SK-N-SH (cell line): ENCODE data around the gene CCDC122. TPM values are rescaled to one million over a fixed set of nuclear protein-coding genes. Genes with fewer than 3 reads are reported as not detected.

ENCODE experiments used
- CTCF ChIA-PET: fragments of 300-600, 350-600 bp; formaldehyde crosslinking; extraction: SDS; loops from one replicate; lab custom pipeline; 2021; lab: Yijun Ruan, JAX
- POLR2A ChIA-PET: fragments of 350-600 bp; sonication (Branson Sonifier 250); formaldehyde crosslinking; extraction: SDS; loops from one replicate; lab custom pipeline; 2020; ENCODE audit warnings: antibody characterized with exemption, inconsistent platforms; lab: Yijun Ruan, JAX
- DNase-seq: peaks from one replicate; pipeline ENCODE4 v3.0.0; 2012
- H2AFZ ChIP-seq: fragments of 200-600 bp; sonication (generic); 2 replicates; pipeline ENCODE4 v1.8.1; 2016; ENCODE audit warnings: antibody characterized with exemption, mild to moderate bottlenecking, low read depth
- H3F3A ChIP-seq: fragments of 200-600 bp; sonication (generic); replicated peaks from 2 replicates; pipeline ENCODE3; 2016; ENCODE audit warnings: antibody characterized with exemption, mild to moderate bottlenecking; ENCODE audit not compliant: insufficient read depth
- H3K27ac ChIP-seq, 2 experiments: fragments of 200-500 bp in 1 of 2; fragments of 200-600 bp in 1 of 2; sonication (Bioruptor generic) in 1 of 2; sonication (generic), shearing (Covaris generic) in 1 of 2; 2 replicates each; pipeline versions ENCODE4 v1.5.1 to v1.6.1; 2014 to 2016; ENCODE audit warnings: low read depth in 2 of 2, inconsistent platforms in 1 of 2, low read length in 1 of 2, mild to moderate bottlenecking in 1 of 2, mixed read lengths in 1 of 2
- H3K27me3 ChIP-seq: fragments of 200-600 bp; sonication (generic), shearing (Covaris generic); 2 replicates; pipeline ENCODE4 v1.6.1; 2016; ENCODE audit warnings: mixed run types; ENCODE audit not compliant: insufficient read depth
- H3K36me3 ChIP-seq, 2 experiments: fragments of 200-500 bp in 1 of 2; fragments of 200-600 bp in 1 of 2; sonication (Bioruptor generic) in 1 of 2; sonication (generic) in 1 of 2; replicated peaks in 1 of 2; 2 replicates each; pipeline versions ENCODE3 to v1.5.1; 2014 to 2016; ENCODE audit warnings: low read length in 1 of 2, mild to moderate bottlenecking in 1 of 2; ENCODE audit not compliant: insufficient read depth in 2 of 2, control insufficient read depth in 1 of 2
- H3K4me1 ChIP-seq, 2 experiments: fragments of 200-500 bp in 1 of 2; fragments of 200-600 bp in 1 of 2; sonication (Bioruptor generic) in 1 of 2; sonication (generic), shearing (Covaris generic) in 1 of 2; 2 replicates each; pipeline versions ENCODE4 v1.5.1 to v1.6.1; 2014 to 2016; ENCODE audit warnings: low read depth in 1 of 2, low read length in 1 of 2, mixed run types in 1 of 2; ENCODE audit not compliant: insufficient read depth in 2 of 2, control insufficient read depth in 1 of 2
- H3K4me2 ChIP-seq: fragments of 200-600 bp; sonication (generic), shearing (Covaris generic); 2 replicates; pipeline ENCODE4 v1.6.1; 2017; ENCODE audit warnings: mixed run types
- H3K4me3 ChIP-seq, 2 experiments: fragments of 200-500 bp in 1 of 2; fragments of 200-600 bp in 1 of 2; sonication (Bioruptor generic) in 1 of 2; sonication (generic), shearing (Covaris generic) in 1 of 2; 2 replicates each; pipeline versions ENCODE4 v1.5.1 to v1.8.1; 2014 to 2016; ENCODE audit warnings: low read depth in 2 of 2, inconsistent platforms in 1 of 2, low read length in 1 of 2, mild to moderate bottlenecking in 1 of 2, mixed read lengths in 1 of 2, moderate library complexity in 1 of 2
- H3K79me2 ChIP-seq: fragments of 200-600 bp; sonication (generic); 2 replicates; pipeline ENCODE4 v1.8.1; 2017; ENCODE audit warnings: mild to moderate bottlenecking; ENCODE audit not compliant: insufficient read depth
- H3K9ac ChIP-seq: fragments of 200-600 bp; sonication (generic); 2 replicates; pipeline ENCODE4 v1.6.1; 2017; ENCODE audit warnings: mixed run types
- H3K9me2 ChIP-seq: fragments of 200-600 bp; sonication (generic); 2 replicates; pipeline ENCODE4 v1.6.1; 2017; ENCODE audit warnings: mixed run types
- H3K9me3 ChIP-seq: fragments of 200-600 bp; sonication (generic); 2 replicates; pipeline ENCODE4 v1.6.1; 2017; ENCODE audit warnings: mixed run types, mild to moderate bottlenecking, moderate library complexity
- H4K20me1 ChIP-seq: fragments of 200-600 bp; sonication (generic); 2 replicates; pipeline ENCODE4 v1.6.1; 2017; ENCODE audit warnings: mild to moderate bottlenecking, mixed run types; ENCODE audit not compliant: insufficient read depth
- ELF1 ChIP-seq: IDR thresholded peaks from 2 replicates; pipeline ENCODE4 v1.4.0; 2012
- FOXJ3 ChIP-seq: sonication (generic); formaldehyde crosslinking; IDR thresholded peaks from 2 replicates; pipeline ENCODE4 v1.5.1; 2020; ENCODE audit warnings: mild to moderate bottlenecking, missing genetic modification reagents
- FOXM1 ChIP-seq: IDR thresholded peaks from 2 replicates; pipeline ENCODE4 v1.4.0; 2012; ENCODE audit warnings: low read depth, mild to moderate bottlenecking
- GABPA ChIP-seq: IDR thresholded peaks from 2 replicates; pipeline ENCODE4 v1.4.0; 2012; ENCODE audit warnings: low read depth, mild to moderate bottlenecking
- JUND ChIP-seq: IDR thresholded peaks from 2 replicates; pipeline ENCODE4 v1.4.0; 2012
- MAX ChIP-seq: IDR thresholded peaks from 2 replicates; pipeline ENCODE4 v1.4.0; 2012; ENCODE audit warnings: low read depth
- MEF2A ChIP-seq: IDR thresholded peaks from 2 replicates; pipeline ENCODE4 v1.4.0; 2012; ENCODE audit warnings: low read depth, borderline replicate concordance
- POLR2AphosphoS5 ChIP-seq: IDR thresholded peaks from 2 replicates; pipeline ENCODE4 v1.6.1; 2012; ENCODE audit warnings: low read depth, low read length
- RFX5 ChIP-seq: IDR thresholded peaks from 2 replicates; pipeline ENCODE4 v1.6.1; 2012; ENCODE audit warnings: mild to moderate bottlenecking, improper control_type of control experiment, low read length
- SIN3A ChIP-seq: IDR thresholded peaks from 2 replicates; pipeline ENCODE4 v1.6.1; 2012; ENCODE audit warnings: low read depth, mild to moderate bottlenecking, low read length, moderate library complexity, borderline replicate concordance
- TEAD4 ChIP-seq: IDR thresholded peaks from 2 replicates; pipeline ENCODE4 v1.4.0; 2012; ENCODE audit warnings: mild to moderate bottlenecking, borderline replicate concordance; ENCODE audit not compliant: insufficient read depth
- USF1 ChIP-seq: IDR thresholded peaks from 2 replicates; pipeline ENCODE4 v1.4.0; 2012; ENCODE audit warnings: low read depth, borderline replicate concordance
- WGBS: methylation state at CpG from one replicate; pipeline ENCODE4 v1.1.6; 2017; ENCODE audit warnings: low lambda C conversion rate; 5-methylcytosine and 5-hydroxymethylcytosine counted together
- polyA plus RNA-seq, 3 experiments: library from polyadenylated mRNA; depleted of rRNA; stranded (reverse); fragments of >200 nt; gene quantifications; 2 replicates each; pipeline ENCODE4 v1.2.3, GENCODE V29; 2012
- TF ChIP-seq, protein P1 (sequence below): fragments of 200-600 bp; sonication (generic); IDR thresholded peaks from 2 replicates; pipeline ENCODE4 v1.6.1; 2017; ENCODE audit warnings: antibody characterized with exemption, mild to moderate bottlenecking, moderate library complexity
- TF ChIP-seq, protein P2 (sequence below): IDR thresholded peaks from 2 replicates; pipeline ENCODE4 v1.4.0; 2012; ENCODE audit warnings: low read depth, borderline replicate concordance

Gene CCDC122
- polyA plus RNA-seq, 1 of the 3 experiments (the other 2 are of a cell fraction) = 1.4 TPM

- ChIA-PET CTCF (interaction anchor here (1.3 to 2.9 kb wide), 2 partner anchors 25 to 76 kb away, joined by 3 to 10 read pairs; no protein-coding TSS in a partner anchor), POLR2A (no interaction called here)
- H3K79me2 ChIP-seq = peaks cover 20% of the 10 kb centered on the region
- TF ChIP-seq SIN3A = no peak
- no peak for TF ChIP-seq FOXJ3 (CRISPR knock-in tag)
- TF ChIP-seq USF1 = no peak
- TF ChIP-seq, protein P1, sequence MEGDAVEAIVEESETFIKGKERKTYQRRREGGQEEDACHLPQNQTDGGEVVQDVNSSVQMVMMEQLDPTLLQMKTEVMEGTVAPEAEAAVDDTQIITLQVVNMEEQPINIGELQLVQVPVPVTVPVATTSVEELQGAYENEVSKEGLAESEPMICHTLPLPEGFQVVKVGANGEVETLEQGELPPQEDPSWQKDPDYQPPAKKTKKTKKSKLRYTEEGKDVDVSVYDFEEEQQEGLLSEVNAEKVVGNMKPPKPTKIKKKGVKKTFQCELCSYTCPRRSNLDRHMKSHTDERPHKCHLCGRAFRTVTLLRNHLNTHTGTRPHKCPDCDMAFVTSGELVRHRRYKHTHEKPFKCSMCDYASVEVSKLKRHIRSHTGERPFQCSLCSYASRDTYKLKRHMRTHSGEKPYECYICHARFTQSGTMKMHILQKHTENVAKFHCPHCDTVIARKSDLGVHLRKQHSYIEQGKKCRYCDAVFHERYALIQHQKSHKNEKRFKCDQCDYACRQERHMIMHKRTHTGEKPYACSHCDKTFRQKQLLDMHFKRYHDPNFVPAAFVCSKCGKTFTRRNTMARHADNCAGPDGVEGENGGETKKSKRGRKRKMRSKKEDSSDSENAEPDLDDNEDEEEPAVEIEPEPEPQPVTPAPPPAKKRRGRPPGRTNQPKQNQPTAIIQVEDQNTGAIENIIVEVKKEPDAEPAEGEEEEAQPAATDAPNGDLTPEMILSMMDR = no peak
- no peak for TF ChIP-seq GABPA
- TF ChIP-seq, protein P2, sequence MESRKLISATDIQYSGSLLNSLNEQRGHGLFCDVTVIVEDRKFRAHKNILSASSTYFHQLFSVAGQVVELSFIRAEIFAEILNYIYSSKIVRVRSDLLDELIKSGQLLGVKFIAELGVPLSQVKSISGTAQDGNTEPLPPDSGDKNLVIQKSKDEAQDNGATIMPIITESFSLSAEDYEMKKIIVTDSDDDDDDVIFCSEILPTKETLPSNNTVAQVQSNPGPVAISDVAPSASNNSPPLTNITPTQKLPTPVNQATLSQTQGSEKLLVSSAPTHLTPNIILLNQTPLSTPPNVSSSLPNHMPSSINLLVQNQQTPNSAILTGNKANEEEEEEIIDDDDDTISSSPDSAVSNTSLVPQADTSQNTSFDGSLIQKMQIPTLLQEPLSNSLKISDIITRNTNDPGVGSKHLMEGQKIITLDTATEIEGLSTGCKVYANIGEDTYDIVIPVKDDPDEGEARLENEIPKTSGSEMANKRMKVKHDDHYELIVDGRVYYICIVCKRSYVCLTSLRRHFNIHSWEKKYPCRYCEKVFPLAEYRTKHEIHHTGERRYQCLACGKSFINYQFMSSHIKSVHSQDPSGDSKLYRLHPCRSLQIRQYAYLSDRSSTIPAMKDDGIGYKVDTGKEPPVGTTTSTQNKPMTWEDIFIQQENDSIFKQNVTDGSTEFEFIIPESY = no peak
- TF ChIP-seq TEAD4 = no peak
- TF ChIP-seq ELF1 = no peak
- TF ChIP-seq MAX = no peak
- no peak overlapping the region for H2AFZ ChIP-seq
- H3K27me3 ChIP-seq = no peaks in the 10 kb centered on the region
- H3K4me3 ChIP-seq = no peak overlapping the region
- DNase-seq = no peak
- H3K4me1 ChIP-seq = peaks cover 0 to 12% of the 10 kb centered on the region in 2 experiments; a peak in 3 of 4 replicates
- H3K9ac ChIP-seq = no peak overlapping the region
- H3K9me3 ChIP-seq = no peaks in the 10 kb centered on the region
- H3K9me2 ChIP-seq = no peaks in the 10 kb centered on the region
- H3K36me3 ChIP-seq = peaks cover 0 to 29% of the 10 kb centered on the region in 2 experiments
- peak overlapping the region; percentile 93 for H3K4me2 ChIP-seq
- peaks cover 16% of the 10 kb centered on the region for H3F3A ChIP-seq
- H3K27ac ChIP-seq = no peak overlapping the region
- H4K20me1 ChIP-seq = no peaks in the 10 kb centered on the region
These were observed 1.4 kb upstream of the CCDC122 start for GRCh38 chr13:43880926-43881325.

DNA sequence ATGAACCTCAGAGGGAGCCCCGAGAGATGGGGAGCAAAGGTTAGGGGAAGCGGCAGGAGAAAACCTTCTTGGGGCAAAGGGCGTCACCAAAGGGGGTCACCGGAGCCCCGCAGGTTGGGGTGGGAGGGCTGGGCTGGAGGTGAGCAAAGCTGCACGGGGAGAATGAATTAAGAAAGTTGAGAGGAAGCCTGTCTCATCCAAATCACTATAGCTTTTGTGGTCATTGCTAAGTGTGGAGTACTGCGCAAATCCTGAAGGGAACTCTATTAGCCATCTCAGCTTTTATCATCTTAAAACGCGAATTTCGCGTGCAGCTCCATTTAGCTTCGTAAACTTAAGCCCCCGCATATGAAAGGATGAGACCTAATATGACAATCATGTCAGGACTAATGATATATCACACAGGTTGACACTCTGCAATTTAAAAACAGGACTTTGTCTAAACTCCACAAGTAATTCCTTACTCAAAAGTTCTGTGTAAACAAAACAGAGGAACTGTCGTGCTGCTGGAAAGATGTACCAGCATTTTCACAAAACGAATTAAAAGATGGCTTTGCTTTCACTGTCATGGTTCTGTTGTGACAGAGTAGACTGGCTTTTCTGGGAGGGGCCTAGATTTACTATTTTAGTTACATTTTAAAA is 795 bp upstream of the CCDC122 start:
- Histone ChIP-seq H3K4me2 (peak overlapping the region; percentile 93), H3K9ac (peak overlapping the region; percentile 89), H4K20me1 (no peaks in the 10 kb centered on the region), H3K9me2 (no peaks in the 10 kb centered on the region), H3K27me3 (no peaks in the 10 kb centered on the region), H3K9me3 (no peaks in the 10 kb centered on the region), H3K4me1 (peaks cover 0 to 12% of the 10 kb centered on the region in 2 experiments; a peak in 3 of 4 replicates), H3K79me2 (peaks cover 20% of the 10 kb centered on the region), H3K4me3 (peak overlapping the region; percentile 71 to 86), H2AFZ (peak overlapping the region; percentile 80), H3K27ac (no peak overlapping the region), H3F3A (peaks cover 20% of the 10 kb centered on the region), H3K36me3 (peaks cover 0 to 26% of the 10 kb centered on the region in 2 experiments)
- DNase-seq = no peak
- WGBS = 63% methylated on average over 15 of the region's 15 CpGs
- TF ChIP-seq POLR2AphosphoS5 (no peak), FOXM1 (no peak), GABPA (no peak), MEF2A (no peak), RFX5 (no peak), JUND (no peak)
- ChIA-PET POLR2A (interaction anchor here (1.7 kb wide), 1 partner anchor 20 kb away, joined by 3 read pairs; no protein-coding TSS in a partner anchor), CTCF (no interaction called here)
